RWPE2 (cell line): Measurements from ENCODE around the gene SEMA3G.
A peak's percentile ranks its signal among the peaks of the same experiment; 100 is the strongest.

Source experiments
- ATAC-seq: fragments of 200-7000 bp; cut with Tn5 transposase; 3 replicates; pipeline ENCODE4 v1.9.1; 2021; ENCODE audit warnings: low read depth
- DNase-seq: peaks from one replicate; pipeline ENCODE4 v3.0.0-alpha.2; 2020; ENCODE audit warnings: low spot score
- H3K27ac ChIP-seq: fragments of 450-650 bp; 2 replicates; pipeline ENCODE4 v1.5.1; 2017; ENCODE audit warnings: mild to moderate bottlenecking; ENCODE audit not compliant: poor library complexity, severe bottlenecking
- H3K27me3 ChIP-seq: fragments of 250-450 bp; sonication (Bioruptor Pico); 2 replicates; pipeline ENCODE4 v1.5.1; 2021; ENCODE audit warnings: mild to moderate bottlenecking, moderate library complexity; ENCODE audit not compliant: insufficient read depth, poor library complexity, severe bottlenecking
- H3K36me3 ChIP-seq: fragments of 250-450 bp; sonication (Bioruptor Pico); 2 replicates; pipeline ENCODE4 v1.5.1; 2020; ENCODE audit warnings: low read depth, mild to moderate bottlenecking, moderate library complexity
- H3K4me1 ChIP-seq: fragments of 250-450 bp; sonication (Bioruptor Pico); 2 replicates; pipeline ENCODE4 v1.5.1; 2021; ENCODE audit warnings: mild to moderate bottlenecking, moderate library complexity; ENCODE audit not compliant: insufficient read depth, poor library complexity, severe bottlenecking
- H3K4me3 ChIP-seq: fragments of 250-450 bp; sonication (Bioruptor Pico); 2 replicates; pipeline ENCODE4 v1.5.1; 2021; ENCODE audit warnings: mild to moderate bottlenecking, moderate library complexity; ENCODE audit not compliant: severe bottlenecking
- H3K9me3 ChIP-seq: fragments of 250-450 bp; sonication (Bioruptor Pico); 2 replicates; pipeline ENCODE4 v1.5.1; 2021; ENCODE audit warnings: mild to moderate bottlenecking, moderate library complexity; ENCODE audit not compliant: severe bottlenecking
- CTCF ChIP-seq: fragments of 450-650 bp; IDR thresholded peaks from one replicate; pipeline ENCODE4 v1.5.1; 2017; ENCODE audit warnings: mild to moderate bottlenecking, moderate library complexity; ENCODE audit not compliant: poor library complexity, severe bottlenecking

SEMA3G gene

GRCh38 chr3:52401021-52401420 is 43.9 kb downstream of the SEMA3G start:
- Histone ChIP-seq H3K27ac (no peak overlapping the region), H3K9me3 (no peaks in the 10 kb centered on the region), H3K36me3 (peaks cover 51% of the 10 kb centered on the region), H3K27me3 (no peaks in the 10 kb centered on the region), H3K4me1 (peaks cover 6% of the 10 kb centered on the region), H3K4me3 (no peak overlapping the region)
- no peak for ATAC-seq
- no peak for TF ChIP-seq CTCF
- no peak for DNase-seq

- Histone ChIP-seq H3K36me3 (peaks cover 44% of the 10 kb centered on the region), H3K27me3 (no peaks in the 10 kb centered on the region), H3K9me3 (no peaks in the 10 kb centered on the region), H3K4me1 (no peaks in the 10 kb centered on the region), H3K4me3 (no peak overlapping the region), H3K27ac (no peak overlapping the region)
- TF ChIP-seq CTCF = no peak
- no peak for ATAC-seq
- peak; percentile 49 for DNase-seq
These were observed 44.6 kb downstream of the SEMA3G start for GRCh38 chr3:52400275-52400793.

GRCh38 chr3:52399593-52399992 is 45.3 kb downstream of the SEMA3G start:
- peaks cover 37% of the 10 kb centered on the region for H3K36me3 ChIP-seq
- no peaks in the 10 kb centered on the region for H3K9me3 ChIP-seq
- H3K27me3 ChIP-seq = no peaks in the 10 kb centered on the region
- DNase-seq (peak; percentile 47), ATAC-seq (peak; percentile 21; the same call in 1 of the 3 replicates)
- H3K4me1 ChIP-seq = no peaks in the 10 kb centered on the region
- TF ChIP-seq CTCF = no peak
- no peak overlapping the region for H3K4me3 ChIP-seq
- no peak overlapping the region for H3K27ac ChIP-seq

- Histone ChIP-seq H3K36me3 (peaks cover 32% of the 10 kb centered on the region), H3K4me1 (no peaks in the 10 kb centered on the region), H3K9me3 (no peaks in the 10 kb centered on the region), H3K4me3 (no peak overlapping the region), H3K27me3 (no peaks in the 10 kb centered on the region), H3K27ac (no peak overlapping the region)
- ATAC-seq (0 out of 3 replicates have a peak, but pooled peaks have one; percentile 3), DNase-seq (peak; percentile 42)
- no peak for TF ChIP-seq CTCF
These were observed 45.8 kb downstream of the SEMA3G start for GRCh38 chr3:52399131-52399530.

- peak; percentile 11 for DNase-seq
- no peak for TF ChIP-seq CTCF
- H3K9me3 ChIP-seq = no peaks in the 10 kb centered on the region
- no peak for ATAC-seq
- no peak overlapping the region for H3K4me3 ChIP-seq
- peaks cover 28% of the 10 kb centered on the region for H3K36me3 ChIP-seq
- no peaks in the 10 kb centered on the region for H3K27me3 ChIP-seq
- no peak overlapping the region for H3K27ac ChIP-seq
- no peaks in the 10 kb centered on the region for H3K4me1 ChIP-seq
These were observed 46.2 kb downstream of the SEMA3G start for GRCh38 chr3:52398670-52399081.
